Heart left ventricle (tissue), 13 donors: ENCODE data around the gene CXCL1.

Source experiments
- POLR2A ChIP-seq, 2 donors: fragments of 450-650 bp; IDR thresholded peaks; one replicate each; pipeline ENCODE4 v1.6.1; 2017; ENCODE audit warnings: antibody characterized with exemption in 2 of 2, mild to moderate bottlenecking in 2 of 2, moderate library complexity in 2 of 2
- TF ChIP-seq, protein P1 (sequence below), 12 donors: fragments of 200-600 bp; sonication (generic) in 4 of 12; IDR thresholded peaks; one replicate each; pipeline versions ENCODE4 v1.5.0 to v1.8.0; 2018 to 2022; ENCODE audit warnings: antibody characterized with exemption in 12 of 12, mild to moderate bottlenecking in 5 of 12
- donor health status: ischemic (EF 13 %, LVEDD 7.1; RV severe dilation, severe dysfunction).
- donor health status: DM: no; HTN: yes; CAD: no.
- donor health status: DM: no; HTN: no; CAD: no.
- donor health status: ischemic (EF 25% LVEDD 6.9; RV normal size, moderate dysfunction).
- donor health status: ischemic (EF 25% LVEDD 5.7; RV mildly dilated, moderate dysfunction).
- donor health status: ischemic (EF 35%, LVEDD 5.7; RV mildly dilated, moderate dysfunction).
- donor health status: nonischemic (EF 11% LVEDD 7.7; RV severe dilation, severe dysfunction).
- donor health status: DM: yes; HTN: yes; CAD: no.
- donor health status: PGD.
- donor health status: ischemic (EF 29% LVEDD 5.4; RV normal size, mild dysfunction).
- donor health status: nonischemic (EF 23%, LVEDD 6.1; RV moderate dilation, normal function).

DNA sequence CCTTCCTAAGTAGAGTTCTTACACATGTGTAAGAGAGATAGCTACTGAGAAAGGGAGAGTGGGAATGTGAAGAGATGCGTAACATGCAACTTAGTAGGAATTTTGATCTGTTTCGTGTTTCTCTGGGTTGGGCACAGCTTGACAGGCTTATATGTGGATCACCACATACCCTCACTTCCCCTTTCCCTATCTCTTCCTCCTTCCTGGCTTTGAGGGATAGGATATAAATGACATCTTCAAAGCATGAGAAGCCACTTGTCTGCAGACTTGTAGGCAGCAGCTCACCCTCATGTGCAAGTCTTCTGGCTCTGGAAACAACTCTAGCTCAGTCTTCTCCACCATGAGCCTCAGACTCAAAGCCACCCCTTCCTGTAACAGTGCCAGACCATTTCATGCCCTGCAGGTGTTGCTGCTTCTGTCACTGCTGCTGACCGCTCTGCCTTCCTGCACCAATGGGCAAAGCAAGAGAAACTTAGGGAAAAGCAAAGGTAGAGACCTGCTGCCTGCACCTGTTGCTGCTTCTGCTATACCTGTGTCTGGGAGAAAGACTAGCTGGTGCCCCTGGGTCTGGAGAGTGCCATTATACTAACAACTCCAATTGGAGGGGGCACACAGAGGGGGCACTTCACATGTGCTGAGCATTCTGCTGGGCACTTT is 21.5 kb upstream of the CXCL1 start:
- TF ChIP-seq, protein P1, sequence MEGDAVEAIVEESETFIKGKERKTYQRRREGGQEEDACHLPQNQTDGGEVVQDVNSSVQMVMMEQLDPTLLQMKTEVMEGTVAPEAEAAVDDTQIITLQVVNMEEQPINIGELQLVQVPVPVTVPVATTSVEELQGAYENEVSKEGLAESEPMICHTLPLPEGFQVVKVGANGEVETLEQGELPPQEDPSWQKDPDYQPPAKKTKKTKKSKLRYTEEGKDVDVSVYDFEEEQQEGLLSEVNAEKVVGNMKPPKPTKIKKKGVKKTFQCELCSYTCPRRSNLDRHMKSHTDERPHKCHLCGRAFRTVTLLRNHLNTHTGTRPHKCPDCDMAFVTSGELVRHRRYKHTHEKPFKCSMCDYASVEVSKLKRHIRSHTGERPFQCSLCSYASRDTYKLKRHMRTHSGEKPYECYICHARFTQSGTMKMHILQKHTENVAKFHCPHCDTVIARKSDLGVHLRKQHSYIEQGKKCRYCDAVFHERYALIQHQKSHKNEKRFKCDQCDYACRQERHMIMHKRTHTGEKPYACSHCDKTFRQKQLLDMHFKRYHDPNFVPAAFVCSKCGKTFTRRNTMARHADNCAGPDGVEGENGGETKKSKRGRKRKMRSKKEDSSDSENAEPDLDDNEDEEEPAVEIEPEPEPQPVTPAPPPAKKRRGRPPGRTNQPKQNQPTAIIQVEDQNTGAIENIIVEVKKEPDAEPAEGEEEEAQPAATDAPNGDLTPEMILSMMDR (IDR thresholded peaks at IDR 0.05) = no peak
- no peak for TF ChIP-seq POLR2A (IDR thresholded peaks at IDR 0.05)
